Globus pallidus (tissue), 1 donor: ENCODE measurements around the gene HMGCLL1.

Experiments used
- DNase-seq: peaks from one replicate; pipeline ENCODE4 v3.0.0-alpha.2; 2015; ENCODE audit warnings: low spot score

HMGCLL1 gene

GRCh38 chr6:55443238-55444134, 135.5 kb downstream of the HMGCLL1 start:
- DNase-seq: no peak

- DNase-seq: no peak
These were observed 140.8 kb downstream of the HMGCLL1 start for GRCh38 chr6:55438203-55438602.

GRCh38 chr6:55437141-55437540, 141.9 kb downstream of the HMGCLL1 start:
- no peak for DNase-seq

- no peak for DNase-seq
These were observed 145.4 kb downstream of the HMGCLL1 start for GRCh38 chr6:55433446-55434130.

- no peak for DNase-seq
These were observed 155.1 kb downstream of the HMGCLL1 start for GRCh38 chr6:55423933-55424332.

- no peak for DNase-seq
These were observed 168.3 kb downstream of the HMGCLL1 start for GRCh38 chr6:55410674-55411073.

GRCh38 chr6:55405474-55406235, 173.3 kb downstream of the HMGCLL1 start:
- no peak for DNase-seq

- DNase-seq: no peak
These were observed 179.6 kb downstream of the HMGCLL1 start for GRCh38 chr6:55399351-55399750.

GRCh38 chr6:55397986-55398385, 181.0 kb downstream of the HMGCLL1 start:
- DNase-seq: no peak

- DNase-seq: no peak
These were observed 183.1 kb downstream of the HMGCLL1 start for GRCh38 chr6:55395871-55396270.

- DNase-seq: no peak
These were observed 190.8 kb downstream of the HMGCLL1 start for GRCh38 chr6:55388211-55388610.
